ENCODE data around the gene DTNA.
A peak's percentile ranks its signal among the peaks of the same experiment; 100 is the strongest.

The DTNA gene

DNA sequence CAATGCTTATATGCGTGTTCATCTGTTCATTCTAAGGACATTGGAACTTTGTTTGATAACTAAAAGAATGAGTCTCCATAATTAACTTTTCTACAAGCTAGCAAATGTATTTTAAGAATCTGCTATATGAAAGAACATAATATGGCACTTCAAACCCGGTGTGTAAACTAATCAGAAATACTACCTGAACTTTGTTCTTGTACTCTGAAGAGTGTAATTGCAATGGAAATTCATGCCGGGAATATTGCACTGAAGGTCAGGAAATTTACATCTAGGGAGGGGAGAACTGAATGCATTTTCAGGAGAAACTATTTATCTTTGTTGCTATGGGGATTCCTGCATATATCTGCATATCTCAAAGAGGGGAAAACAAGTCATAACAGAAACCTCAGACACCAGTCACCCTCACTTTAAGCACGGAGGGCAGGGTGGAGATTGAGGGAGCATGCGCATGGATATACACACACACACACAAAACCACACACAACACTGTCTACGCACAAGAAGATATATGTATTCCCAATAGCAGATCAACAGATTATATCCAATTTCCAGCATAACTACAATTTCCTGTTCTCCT, 76.2 kb downstream of the DTNA start:
- in situ Hi-C loops (cut with MboI; ENCODE audit: low sequenced_read_pairs, unreplicated experiment) = loop anchor here (25.0 kb wide), 2 partner anchors 674 to 949 kb away; no protein-coding TSS in a partner anchor
- no peak for DNase-seq (ENCODE audit: low spot score)
- TF ChIP-seq, protein P1, sequence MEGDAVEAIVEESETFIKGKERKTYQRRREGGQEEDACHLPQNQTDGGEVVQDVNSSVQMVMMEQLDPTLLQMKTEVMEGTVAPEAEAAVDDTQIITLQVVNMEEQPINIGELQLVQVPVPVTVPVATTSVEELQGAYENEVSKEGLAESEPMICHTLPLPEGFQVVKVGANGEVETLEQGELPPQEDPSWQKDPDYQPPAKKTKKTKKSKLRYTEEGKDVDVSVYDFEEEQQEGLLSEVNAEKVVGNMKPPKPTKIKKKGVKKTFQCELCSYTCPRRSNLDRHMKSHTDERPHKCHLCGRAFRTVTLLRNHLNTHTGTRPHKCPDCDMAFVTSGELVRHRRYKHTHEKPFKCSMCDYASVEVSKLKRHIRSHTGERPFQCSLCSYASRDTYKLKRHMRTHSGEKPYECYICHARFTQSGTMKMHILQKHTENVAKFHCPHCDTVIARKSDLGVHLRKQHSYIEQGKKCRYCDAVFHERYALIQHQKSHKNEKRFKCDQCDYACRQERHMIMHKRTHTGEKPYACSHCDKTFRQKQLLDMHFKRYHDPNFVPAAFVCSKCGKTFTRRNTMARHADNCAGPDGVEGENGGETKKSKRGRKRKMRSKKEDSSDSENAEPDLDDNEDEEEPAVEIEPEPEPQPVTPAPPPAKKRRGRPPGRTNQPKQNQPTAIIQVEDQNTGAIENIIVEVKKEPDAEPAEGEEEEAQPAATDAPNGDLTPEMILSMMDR (IDR thresholded peaks at IDR 0.05; ENCODE audit: borderline replicate concordance, control extremely low read depth, extremely low read depth, insufficient read depth, missing control alignments) = no peak

DNA sequence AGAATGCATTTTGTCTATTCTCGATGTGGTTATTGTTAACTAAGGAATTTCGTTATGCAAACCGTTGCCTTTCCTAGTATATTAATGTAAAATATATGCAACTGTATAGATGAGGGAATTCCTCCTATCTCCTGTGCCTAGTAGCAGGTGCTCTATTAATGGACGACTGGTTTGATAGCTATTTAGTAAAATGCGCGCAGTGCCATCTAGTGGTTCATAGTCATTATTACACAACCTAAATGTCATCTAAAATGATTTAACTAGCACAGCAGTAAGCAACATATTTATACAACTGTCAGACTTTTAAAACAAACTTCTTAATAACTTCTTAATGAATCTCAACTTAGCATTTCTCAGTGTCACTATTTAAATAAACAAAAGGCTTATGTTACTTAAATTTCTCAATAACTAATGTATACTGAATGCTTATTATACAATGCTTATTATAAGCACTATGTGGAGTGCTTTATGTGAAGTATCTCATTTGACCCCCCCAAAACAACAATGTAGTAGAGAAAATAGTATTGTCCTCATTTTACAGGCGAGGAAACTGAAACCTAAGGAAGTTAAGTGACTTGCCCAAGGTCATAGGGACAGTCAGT, 77.9 kb downstream of the DTNA start:
- peak; percentile 59 for DNase-seq (ENCODE audit: low spot score)
- TF ChIP-seq, protein P1 (IDR thresholded peaks at IDR 0.05; ENCODE audit: borderline replicate concordance, control extremely low read depth, extremely low read depth, insufficient read depth, missing control alignments) = peak; percentile 55
- in situ Hi-C loops (cut with MboI; ENCODE audit: low sequenced_read_pairs, unreplicated experiment) = loop anchor here (25.0 kb wide), 2 partner anchors 676 to 951 kb away; no protein-coding TSS in a partner anchor

DNA sequence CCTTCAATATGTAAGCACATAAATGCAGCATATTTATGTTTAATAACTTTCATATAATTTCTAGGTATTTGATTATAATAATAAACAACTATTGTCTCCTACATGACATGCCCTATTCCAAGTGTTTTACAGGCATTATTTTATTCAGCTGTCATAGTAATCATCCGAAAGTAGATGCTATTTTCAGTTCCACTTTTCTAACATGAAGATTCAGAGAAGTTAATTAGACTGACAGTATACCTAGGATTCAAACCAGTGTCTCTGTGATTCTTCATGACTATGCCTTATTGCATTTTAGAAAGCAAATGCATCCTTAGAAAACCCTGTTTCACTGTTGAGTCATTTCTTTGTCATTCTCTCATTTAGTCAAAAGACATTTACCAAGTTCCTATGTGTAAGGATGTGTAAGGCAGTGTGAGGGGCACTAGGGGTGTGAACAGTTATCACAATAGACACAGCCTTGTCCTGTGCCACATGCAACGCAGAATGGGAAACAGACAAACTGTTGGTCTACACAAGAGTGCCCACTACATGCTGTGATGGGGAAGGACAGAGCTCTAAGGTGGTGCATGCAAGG, 79.8 kb downstream of the DTNA start:
- DNase-seq (ENCODE audit: low spot score) = no peak
- in situ Hi-C loops (cut with MboI; ENCODE audit: low sequenced_read_pairs, unreplicated experiment) = loop anchor here (25.0 kb wide), 2 partner anchors 678 to 953 kb away; no protein-coding TSS in a partner anchor
- TF ChIP-seq, protein P1 (IDR thresholded peaks at IDR 0.05; ENCODE audit: borderline replicate concordance, control extremely low read depth, extremely low read depth, insufficient read depth, missing control alignments) = no peak

DNA sequence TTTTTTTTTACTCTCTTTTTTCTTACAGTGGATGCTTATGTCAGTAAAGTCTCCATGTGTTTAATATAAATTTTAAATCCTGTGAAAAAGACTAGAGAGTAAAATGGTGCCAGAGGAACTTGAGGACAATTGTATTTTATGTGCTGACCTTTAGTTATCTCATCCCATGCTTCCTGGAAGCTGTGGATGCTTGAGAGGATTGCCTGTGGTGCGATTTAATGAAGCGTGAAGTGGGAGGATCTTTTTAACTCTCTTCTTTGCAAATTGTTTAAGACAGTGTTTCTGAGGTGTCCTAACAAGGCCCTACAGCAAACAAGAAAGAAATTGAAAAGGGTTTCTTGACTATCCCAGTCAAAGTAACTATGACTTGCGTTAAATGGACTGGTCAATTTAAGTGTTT, 84.2 kb downstream of the DTNA start:
- no peak for DNase-seq (ENCODE audit: low spot score)
- TF ChIP-seq, protein P1 (IDR thresholded peaks at IDR 0.05; ENCODE audit: borderline replicate concordance, control extremely low read depth, extremely low read depth, insufficient read depth, missing control alignments) = no peak
- in situ Hi-C loops (cut with MboI; ENCODE audit: low sequenced_read_pairs, unreplicated experiment) = loop anchor here (25.0 kb wide), 2 partner anchors 682 to 957 kb away; no protein-coding TSS in a partner anchor

DNA sequence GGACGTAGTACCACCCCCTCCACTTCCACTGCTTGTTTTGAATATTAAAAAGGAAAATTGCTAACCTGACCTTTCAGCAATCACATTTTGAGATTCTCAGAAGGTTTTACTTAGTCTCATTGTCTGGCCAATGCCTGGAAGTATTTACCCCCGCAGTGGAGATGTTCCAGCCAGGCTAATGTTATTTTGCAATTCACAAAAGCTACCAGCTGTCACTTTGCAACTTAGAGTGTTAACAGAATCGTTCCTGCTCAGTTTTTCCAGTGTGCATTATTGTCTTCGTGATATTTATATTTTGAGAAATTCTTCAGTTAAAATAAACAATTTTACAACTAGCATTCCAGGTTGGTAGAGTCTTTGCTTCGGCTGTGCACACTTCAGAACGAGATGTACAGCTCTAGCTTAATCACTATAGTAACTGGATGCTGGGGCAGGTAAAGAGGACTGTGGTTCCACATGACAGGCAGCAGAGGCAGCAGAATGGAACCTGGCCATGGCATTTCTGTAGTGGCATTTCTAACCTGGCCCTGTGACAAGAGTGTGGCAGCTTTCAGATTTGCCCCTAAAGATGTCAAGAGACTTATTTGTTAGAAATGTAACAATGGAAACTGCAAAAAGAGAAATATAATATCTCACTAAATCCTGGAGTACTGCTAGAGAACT, 85.1 kb downstream of the DTNA start:
- DNase-seq (ENCODE audit: low spot score) = no peak
- TF ChIP-seq, protein P1 (IDR thresholded peaks at IDR 0.05; ENCODE audit: borderline replicate concordance, control extremely low read depth, extremely low read depth, insufficient read depth, missing control alignments) = no peak
- in situ Hi-C loops (cut with MboI; ENCODE audit: low sequenced_read_pairs, unreplicated experiment) = loop anchor here (25.0 kb wide), 2 partner anchors 683 to 958 kb away; no protein-coding TSS in a partner anchor

DNA sequence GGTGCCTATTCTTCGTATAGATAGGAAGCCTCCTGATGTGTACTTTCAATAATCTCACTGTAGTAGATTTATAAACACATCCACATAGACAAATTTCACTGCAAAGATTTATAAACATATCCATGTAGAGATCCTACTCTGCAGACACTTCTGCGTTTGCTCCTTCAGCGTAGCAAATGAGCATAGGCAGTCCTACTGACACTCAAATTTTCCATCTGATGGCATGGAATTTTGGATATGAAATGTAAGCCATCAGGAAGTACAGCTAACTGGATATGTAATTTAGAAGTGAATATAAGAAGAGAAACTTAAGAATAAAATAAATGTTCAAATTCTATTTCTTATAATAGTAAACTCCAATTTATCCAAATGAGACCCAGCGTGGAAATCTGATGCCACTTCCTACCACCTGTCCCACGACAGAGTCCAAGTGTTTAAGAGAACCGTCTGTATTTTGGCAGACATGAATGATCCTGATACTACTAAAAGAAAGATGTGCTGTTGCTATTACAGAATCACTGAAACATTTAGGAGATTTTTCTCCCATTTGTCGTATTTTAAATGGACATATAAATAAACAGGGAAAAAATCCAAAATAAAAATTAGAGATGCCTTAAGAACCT, 86.0 kb downstream of the DTNA start:
- TF ChIP-seq, protein P1 (IDR thresholded peaks at IDR 0.05; ENCODE audit: borderline replicate concordance, control extremely low read depth, extremely low read depth, insufficient read depth, missing control alignments) = no peak
- no peak for DNase-seq (ENCODE audit: low spot score)
- in situ Hi-C loops (cut with MboI; ENCODE audit: low sequenced_read_pairs, unreplicated experiment) = loop anchor here (25.0 kb wide), 2 partner anchors 684 to 959 kb away; no protein-coding TSS in a partner anchor

Measured in GM13976 (cell line).